Measurements from ENCODE around the gene SPATS2L.

SPATS2L gene

DNA sequence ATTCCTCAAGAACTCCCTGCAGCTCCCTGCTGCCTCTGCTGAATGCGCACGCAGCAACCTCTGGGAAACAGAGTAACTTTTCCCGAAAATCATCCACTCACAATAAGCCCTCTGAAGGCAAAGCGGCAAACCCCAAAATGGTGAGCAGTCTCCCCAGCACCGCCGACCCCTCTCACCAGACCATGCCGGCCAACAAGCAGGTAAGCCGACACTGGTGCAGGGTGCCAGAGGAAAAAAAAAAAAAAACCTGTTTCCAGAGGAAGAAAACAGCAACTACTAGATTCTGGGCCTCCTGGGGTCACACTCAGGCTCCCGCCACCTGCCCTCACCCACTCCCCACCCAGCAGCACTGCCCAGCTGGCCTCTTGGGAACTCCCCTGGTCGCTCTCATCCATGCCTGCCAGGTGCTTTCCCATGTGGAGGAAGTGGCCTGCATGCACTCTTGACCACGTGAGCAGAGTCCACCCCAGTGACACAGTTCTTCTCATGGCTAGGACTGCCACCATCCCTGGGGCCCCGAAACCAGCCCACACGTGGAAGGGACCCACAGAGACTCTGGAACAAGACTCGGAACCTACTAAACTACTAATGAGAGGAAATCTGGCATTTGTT lies 166.5 kb downstream of the SPATS2L start:
- no peak for DNase-seq

DNA sequence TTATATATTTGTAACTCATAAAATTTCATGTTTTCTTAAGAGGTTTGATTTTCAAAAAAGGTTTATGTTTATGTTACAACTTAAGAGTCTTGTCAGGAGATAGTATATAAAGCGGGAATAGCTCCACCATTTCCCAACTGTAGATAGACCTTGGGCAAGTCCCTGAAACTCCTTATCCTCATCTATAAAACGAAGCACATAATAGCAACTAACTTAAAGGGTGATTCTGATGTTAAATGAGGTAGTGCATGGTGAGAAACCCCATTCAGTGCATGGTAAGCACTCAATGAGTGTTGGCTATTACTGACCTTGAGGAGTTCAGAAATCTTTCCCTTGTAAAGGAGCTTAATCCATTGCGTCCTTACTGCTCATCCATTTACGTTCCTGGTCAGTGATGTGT lies 169.3 kb downstream of the SPATS2L start:
- no peak for DNase-seq

DNA sequence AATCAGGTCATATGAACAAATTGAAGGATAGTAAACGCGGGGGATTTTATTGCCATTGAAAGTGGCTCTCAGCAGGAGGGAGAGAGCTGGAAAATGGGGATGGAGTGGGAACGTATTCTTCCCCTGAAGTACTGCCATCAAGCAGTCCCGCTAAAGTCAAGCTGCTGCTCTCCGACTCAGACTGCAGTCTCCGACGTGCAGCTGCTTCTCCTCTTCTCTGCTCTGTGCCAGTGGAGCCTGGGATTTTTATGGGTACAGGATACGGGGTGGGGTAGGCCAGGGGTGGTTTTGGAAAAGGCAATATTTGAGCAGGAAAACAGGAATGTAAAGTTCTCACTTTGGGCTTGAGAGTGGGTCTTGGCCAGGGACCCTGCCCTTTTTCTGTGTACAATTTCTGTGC lies 170.3 kb downstream of the SPATS2L start:
- DNase-seq: no peak

DNA sequence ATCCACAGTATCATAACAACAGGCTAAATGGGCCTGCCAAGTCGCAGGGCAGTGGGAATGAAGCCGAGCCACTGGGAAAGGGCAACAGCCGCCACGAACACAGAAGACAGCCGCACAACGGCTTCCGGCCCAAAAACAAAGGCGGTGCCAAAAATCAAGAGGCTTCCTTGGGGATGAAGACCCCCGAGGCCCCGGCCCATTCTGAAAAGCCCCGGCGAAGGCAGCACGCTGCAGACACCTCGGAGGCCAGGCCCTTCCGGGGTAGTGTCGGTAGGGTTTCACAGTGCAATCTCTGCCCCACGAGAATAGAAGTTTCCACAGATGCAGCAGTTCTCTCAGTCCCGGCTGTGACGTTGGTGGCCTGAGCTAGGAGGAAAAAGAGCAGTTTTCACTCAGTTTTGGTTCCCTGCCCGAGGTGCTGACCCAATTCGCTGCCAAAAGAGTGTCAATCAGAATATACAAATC lies 171.2 kb downstream of the SPATS2L start:
- no peak for DNase-seq

DNA sequence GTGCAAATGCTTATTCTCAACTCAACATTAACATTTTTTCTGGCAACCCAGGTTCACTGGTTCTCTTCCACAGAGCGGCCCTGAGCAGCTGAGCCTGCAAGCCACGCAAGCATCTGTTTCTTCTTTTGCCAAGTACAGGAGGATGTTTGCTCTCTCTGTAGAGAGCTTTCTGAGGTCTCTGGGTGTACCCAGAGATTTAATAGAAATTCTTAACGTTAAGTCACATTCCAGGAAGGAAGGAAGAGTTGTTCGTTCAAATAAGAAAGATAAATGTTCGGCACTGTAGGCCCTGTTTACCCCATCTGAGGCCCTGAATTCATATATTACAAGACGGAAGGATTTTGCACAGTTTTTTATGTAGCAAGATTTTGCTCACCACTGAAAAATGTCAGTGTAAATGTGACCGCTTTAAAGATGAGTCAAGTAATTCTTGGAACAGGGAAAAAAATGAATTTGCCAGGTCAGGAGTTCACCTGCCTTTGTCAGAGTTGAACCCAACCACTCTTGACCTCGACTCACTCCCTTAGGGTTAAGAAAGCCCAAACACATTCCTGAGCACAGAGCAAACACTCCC lies 173.3 kb downstream of the SPATS2L start:
- no peak for DNase-seq

DNA sequence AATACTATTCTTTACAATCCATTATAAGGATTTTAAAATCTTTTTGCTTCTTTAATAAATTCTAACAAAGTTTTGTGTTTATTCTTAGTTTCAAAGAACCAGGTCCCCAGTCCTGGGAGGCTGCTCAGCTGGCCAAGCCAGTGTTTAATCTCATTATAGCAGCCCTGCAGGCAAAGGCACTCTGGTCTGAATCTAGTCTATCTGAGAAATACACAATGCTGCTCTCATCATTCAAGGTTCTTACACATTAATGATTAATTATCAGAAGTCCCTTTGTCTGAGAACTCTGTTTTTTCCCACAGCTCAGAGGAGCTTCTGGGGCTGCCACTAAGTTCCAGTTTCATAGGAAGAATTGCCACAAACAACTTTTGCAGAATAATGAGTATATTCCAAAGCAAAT lies 175.7 kb downstream of the SPATS2L start:
- no peak for DNase-seq

DNA sequence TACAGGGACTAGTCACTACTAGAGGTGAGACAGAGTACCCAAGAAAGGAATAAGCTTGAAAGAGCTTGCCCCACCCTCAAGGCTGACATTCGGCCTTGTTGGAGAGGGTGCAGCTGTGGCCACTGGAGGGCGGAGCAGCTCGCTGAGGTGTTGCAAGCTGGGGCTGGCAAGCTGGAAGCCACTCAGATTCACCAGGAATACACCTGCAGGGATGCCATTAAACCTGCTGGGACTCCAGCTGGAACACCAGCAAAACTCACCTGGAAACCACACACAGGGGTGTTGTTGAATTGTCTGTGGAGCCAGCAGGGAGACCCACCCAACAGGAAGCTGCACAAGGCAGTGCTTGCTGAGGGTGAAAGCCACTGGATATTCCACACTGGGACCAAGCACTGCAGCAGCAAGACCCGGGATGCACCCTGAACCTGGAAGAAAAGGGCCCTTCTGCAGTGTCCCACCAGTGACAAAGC lies 177.3 kb downstream of the SPATS2L start:
- DNase-seq: peak in 1 of 2 donors; percentile 42

DNA sequence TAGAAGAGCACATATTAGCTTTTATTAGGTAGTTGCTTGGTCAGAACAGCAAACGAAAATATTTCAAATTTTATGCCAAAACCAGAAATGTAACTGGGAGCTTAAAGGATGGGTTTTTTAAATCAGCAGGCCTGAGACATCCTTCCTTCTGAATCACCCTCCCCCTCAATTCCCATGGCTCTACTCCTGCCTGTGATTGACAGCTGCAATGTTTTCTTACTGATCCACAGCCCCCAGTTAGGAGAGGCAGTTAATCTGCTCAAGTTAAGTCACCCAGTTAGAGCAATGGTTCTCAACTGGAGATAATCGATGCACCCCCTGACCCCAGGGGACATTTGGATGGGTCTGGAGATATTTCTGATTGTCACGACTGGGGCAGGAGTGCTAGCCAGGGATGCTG lies 178.4 kb downstream of the SPATS2L start:
- DNase-seq: no peak

DNA sequence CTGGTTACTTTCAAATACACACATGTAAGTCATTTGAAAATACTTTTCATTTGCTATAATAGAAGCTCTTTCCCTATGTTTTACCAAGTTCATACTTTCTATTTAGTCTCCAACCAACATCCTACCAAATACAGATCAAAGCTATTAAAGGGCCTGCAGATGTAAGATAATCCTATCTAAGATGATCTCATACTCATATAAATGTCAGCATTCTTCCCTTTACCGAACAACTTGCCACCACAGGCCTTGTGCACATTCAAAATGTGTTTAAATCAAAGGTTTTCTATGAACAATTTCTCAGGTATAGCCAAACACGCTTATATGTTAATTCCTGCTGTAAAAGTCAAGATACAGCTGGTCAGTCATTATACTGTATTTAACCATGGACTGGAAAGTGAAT lies 180.0 kb downstream of the SPATS2L start:
- DNase-seq: no peak

DNA sequence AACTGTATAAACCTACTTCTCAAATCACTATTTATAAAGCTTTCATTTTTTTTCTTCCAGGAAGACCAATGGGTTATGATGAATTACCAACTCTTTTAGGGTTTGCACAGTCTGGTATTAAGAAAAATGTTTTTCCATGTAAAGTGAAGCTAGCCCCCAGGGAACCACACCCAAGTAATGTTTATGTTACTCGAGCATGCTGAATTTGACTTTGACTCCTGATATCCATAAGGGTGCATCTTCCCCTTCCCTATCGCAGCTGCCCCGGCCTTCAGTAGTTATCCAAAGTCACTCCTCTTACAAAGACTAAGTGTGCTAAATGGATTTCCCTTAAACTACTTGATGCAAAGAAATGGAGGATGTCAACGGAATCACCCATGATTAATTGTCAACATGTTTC lies 181.7 kb downstream of the SPATS2L start:
- DNase-seq: no peak

DNA sequence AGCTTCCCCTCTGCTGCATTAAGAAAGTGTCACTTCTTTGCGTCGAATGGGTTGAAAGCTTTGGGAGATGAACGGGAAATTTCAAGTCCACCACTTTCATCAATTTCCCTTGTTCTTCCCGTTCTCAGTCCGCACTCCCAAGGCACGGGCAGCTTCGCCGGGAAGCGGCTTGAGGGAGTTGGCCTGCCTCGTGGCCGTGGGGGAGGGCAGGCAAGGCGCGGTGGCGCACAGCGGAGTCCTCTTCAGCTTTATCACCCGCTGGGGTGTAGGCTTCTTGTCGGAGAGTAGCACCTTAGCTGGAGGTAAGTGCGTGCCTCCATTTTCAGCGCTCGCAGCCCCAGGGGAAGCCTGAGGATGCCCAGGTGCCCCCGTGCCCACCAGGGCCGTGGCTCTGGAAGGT lies 183.5 kb downstream of the SPATS2L start:
- DNase-seq: no peak

DNA sequence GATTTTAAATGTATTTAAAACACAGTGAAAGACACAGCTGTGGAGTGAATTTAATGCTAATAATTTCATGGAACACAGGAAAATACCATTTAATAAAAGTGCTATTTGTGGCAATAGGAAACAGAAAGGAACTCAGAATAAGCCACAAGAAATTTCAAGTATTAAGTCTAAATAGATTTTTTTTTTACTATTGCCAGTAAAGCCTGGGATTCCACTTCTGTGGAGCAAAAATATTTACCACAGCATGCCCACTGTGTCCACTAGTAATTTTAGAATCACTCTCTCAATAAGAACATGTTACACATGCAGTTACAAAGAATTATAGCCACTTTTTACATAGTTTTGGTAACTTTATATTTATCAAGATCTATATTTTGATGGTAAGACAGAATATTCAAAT lies 186.2 kb downstream of the SPATS2L start:
- no peak for DNase-seq

DNA sequence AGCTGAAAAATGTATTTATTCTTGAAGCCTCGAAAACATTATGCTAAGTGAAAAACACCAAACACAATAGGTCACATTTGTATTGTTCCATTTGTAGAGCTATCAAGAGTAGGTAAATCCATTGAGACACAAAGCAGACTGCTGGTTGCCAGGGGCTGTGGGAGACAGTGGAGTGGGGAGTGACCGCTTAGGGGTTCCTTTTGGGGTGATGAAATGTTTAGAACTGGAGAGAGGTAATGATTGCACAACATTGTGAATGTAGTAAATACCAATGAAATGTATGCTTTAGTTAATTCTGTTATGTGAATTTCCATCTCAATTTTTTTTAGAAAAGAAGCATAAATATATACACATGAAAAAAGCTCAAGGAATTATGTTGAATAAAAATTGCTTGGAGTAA lies 187.6 kb downstream of the SPATS2L start:
- no peak for DNase-seq

DNA sequence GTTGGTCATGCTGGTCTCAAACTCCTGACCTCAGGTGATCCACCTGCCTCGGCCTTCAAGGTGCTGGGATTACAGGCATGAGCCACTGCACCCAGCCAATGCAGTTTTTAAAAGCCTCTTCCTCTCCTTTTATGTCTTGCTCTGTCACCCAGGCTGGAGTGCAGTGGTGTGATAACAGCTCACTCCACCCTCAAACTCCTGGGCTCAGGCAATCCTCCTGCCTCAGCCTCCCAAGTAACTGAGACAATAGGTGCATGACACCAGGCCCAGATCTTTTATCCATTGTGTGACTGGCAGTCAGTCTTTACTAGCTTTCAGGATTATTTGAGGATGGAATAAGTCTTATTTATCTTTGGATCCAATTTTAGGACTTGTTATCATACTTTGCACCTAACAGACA lies 190.2 kb downstream of the SPATS2L start:
- DNase-seq: no peak

DNA sequence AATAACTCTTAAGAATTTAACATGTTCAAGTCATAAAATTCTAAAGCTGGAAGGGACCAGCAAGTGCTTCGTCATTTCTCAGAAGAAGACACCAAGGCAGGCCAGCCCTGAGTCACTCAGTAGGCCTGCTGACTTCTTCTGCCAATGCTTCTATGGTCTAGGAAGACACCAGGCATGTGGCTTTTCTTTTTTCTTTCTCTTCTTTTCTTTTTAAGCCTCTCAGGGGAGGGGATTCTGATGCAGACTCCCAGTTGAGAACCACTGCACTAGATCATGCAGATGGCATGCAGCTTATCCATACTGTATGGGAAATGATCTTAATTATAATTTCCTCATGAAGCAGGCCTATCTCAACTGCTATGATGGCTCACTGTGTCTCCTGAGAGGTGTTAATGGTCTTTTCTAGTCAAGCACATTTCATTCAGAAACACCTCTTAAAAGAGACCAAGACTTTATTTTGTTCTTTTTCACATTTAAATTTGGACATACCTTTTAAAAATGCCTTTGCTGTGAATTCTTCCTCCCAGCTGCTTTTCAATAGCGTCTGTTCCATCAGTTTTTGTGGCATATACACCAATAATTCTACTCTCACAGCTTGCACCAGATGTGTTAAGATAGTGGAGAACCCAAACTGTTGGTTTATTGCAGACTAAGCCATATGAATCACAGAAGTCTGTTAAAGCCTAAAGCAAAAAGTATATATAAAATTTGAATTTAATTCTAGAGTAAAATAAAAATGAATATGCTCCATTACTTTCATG lies 192.1 kb downstream of the SPATS2L start:
- DNase-seq: no peak

DNA sequence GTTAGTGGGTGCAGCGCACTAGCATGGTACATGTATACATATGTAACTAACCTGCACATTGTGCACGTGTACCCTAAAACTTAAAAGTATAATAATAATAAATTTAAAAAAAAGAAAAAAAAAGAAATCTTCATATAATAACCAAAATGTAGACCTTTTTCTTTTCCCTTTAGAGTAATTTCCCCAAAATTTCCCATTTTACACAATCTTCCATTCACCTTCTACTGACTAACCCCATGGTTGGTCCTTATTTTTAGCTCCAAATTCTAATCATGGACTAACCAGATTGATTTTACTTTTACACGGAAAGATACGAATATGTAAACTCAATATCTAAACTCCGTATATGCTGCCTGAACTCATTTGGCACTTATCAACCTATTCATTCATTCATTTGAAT lies 195.7 kb downstream of the SPATS2L start:
- no peak for DNase-seq

DNA sequence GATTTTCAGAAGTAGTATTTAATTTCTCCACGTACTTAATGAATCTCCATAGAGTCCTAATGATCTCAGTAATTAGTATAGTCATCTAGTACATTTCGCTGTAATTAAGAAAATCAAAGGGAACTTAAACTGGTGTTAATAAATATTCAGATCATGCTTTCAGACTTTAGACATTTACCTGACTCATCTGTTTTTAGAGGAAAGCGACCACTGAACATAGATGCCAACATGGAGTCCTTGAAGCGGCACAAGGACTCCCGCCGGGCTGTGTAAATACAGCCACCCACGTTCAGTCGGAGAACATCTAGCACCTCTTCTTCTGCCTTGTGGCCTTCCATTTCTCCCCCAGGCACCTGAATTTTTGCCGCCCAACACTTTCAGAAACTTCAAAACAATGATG lies 200.2 kb downstream of the SPATS2L start:
- DNase-seq: no peak

DNA sequence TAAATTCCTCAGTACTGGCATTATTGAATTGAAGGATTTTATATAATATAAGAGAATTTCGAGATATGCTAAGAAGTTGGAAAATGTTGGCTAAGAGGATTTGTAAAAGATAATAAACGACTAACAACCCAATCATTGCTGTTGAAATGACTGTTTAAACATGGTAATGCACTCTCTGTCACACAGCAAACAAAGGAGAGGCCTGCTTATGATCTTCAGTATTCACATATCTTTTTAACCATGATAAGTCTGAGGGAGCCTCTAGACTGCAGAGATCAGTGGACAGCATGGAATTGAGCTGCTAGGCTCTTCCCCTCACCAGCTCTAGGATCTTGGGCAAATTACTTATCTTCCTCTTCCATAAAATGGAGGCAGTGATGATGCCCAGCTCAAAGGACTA lies 200.7 kb downstream of the SPATS2L start:
- DNase-seq: no peak

DNA sequence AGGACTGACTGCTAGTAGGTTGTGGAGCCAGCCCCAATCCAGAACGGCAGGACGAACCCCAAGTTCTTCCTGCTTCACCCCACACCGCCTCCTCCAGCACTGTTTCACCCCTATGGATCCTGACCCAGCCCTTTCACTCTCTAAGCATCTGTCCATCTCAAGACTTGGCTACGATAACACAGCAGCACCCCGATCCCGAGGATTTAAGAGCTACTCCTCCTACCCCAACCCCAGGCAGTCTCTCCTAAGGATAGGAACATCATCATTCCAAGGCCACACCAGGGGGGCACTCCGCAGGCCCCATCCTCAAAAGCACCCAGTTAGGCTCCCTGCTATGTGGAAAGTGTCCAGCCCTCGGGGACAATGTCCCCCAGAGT lies 202.7 kb downstream of the SPATS2L start:
- no peak for DNase-seq

DNA sequence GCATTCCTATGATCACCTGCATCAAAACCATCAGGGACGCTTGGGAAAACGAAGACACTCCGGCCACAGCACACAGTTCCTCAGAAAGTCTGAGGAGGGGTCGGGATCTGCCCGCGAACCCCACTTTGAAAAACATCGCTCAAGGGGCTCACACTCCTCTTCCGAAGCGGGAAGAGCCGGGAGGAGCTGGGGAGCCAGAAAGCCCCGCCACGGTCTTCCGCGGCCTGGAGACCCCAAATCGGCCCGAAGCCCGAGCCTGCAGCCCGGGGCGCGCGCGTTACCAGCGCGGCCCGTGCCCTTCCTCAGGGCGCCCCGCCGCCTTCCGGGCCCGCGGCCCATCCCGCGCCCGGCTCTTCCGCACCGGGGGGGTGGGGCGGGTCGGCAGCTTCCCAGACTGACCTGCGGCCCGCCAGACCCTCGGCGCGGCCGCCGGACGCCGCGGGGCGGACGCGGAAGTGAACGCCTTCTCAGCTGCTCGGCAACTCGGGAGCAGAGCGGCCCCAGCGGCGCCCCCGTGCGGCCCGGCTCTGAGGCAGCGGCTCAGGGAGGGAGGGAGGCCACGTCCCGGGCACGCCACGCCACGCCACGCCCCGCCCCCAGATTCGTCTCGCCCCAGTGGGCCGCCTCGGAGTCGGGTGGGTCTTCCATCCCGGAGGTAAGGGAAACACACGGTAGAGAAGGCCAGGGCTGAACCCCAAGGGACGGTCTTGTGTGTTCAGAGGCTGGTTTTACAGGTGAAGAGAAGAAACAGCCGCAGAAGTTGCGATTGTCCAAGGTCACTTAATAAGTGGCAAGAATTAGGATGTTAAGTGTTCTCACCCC lies 203.3 kb downstream of the SPATS2L start, which contains the start of gene KCTD18:
Gene KCTD18, minus strand, starts transcription at position 457 of the 822 bp plus-strand sequence. CDS start 3,052 bp downstream, outside the sequence.
- DNase-seq: peak; percentile 93 to 94

DNA sequence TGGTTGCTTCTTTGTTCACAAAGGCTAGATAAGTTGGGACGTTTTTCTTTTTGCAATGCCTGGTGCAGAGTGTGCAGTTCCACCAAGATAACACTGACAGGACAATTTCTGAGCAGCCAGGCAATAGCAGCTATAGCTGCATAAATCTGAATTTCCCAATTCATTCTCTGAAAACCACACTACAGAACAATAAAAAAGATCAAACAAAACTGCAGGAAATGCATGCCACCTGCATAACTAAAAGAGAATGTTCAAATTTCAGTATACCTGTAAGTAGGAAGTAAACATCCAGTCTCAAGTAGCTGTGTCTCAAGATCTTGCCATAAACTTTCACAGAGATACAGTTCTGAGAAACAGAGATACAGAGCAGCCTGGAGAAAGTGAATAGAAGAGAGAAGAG lies 208.7 kb downstream of the SPATS2L start:
- no peak for DNase-seq

DNA sequence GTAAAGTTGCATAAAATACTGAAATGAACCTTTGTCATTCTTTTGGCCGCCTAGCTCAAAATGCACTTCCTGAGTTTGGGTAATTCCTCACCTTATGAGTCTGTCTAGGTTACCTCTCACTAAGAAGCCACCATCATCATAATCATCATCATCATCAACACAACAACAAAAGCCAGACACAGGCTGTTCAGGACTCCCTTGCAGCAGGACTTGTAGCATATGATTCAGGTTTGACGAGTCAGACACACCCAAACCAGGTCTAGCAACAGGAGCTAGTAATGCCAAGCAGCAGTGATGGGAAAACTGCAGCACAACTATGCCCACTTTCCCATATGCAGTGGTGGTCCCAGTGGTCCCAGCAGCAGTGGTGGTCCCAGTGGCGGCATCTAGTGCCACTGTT lies 216.7 kb downstream of the SPATS2L start:
- DNase-seq: no peak

DNA sequence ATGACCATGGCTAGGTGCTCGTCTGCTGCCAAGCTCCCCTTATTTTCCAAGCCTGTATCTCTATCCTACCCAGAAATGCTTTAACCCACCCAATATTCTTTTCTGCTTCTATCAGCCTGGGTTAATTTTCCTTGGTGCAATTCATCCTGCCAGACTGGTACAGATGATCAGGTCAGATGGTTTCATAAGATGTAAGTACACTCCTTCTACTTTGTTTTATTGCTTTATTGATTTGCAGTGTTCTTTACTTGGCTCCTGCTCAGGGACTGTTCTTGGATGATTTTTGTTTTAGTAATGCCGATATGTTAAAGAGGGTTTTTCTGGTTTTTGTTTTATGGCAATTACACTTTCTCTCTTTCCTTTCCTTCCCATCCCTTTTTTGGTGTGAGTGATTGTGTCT lies 217.1 kb downstream of the SPATS2L start:
- DNase-seq: no peak
